Panc1 (cell line): ENCODE results near the gene INF2. TPM values are rescaled to one million over a fixed set of nuclear protein-coding genes. Genes with fewer than 3 reads are reported as not detected.

Experiments
- ATAC-seq: fragments of 200-7000 bp; cut with Tn5 transposase; 2 replicates; pipeline ENCODE4 v1.9.1; 2020; ENCODE audit warnings: mild to moderate bottlenecking, moderate library complexity
- BruUV-seq: library from RNA; stranded (reverse); fragments of 400-500 nt; replicated peaks from 2 replicates; lab custom pipeline; 2021; lab: Mats Ljungman, UMichigan
- CTCF ChIA-PET: fragments of 300-600 bp; sonication (Branson Sonifier 250); formaldehyde crosslinking; loops from one replicate; lab custom pipeline; 2022; ENCODE audit warnings: antibody characterized with exemption; lab: Charles Lee
- POLR2A ChIA-PET: fragments of 300-600 bp; sonication (Branson Sonifier 250); formaldehyde crosslinking; loops from one replicate; lab custom pipeline; 2022; ENCODE audit warnings: antibody characterized with exemption; lab: Charles Lee
- DNase-seq: peaks from one replicate; pipeline ENCODE4 v3.0.0-alpha.2; 2010; ENCODE audit warnings: low read depth, low spot score
- H3K27ac ChIP-seq: 2 replicates; pipeline ENCODE4 v1.5.1; 2011; ENCODE audit warnings: mild to moderate bottlenecking, low read length, inconsistent platforms
- H3K27me3 ChIP-seq: fragments of 200-500 bp; sonication (Bioruptor generic); 2 replicates; pipeline ENCODE4 v1.6.0; 2014; ENCODE audit warnings: low read length, inconsistent platforms; ENCODE audit not compliant: control insufficient read depth, insufficient read depth
- H3K36me3 ChIP-seq: fragments of 200-500 bp; sonication (Bioruptor generic); 2 replicates; pipeline ENCODE4 v1.5.1; 2014; ENCODE audit warnings: inconsistent platforms, mild to moderate bottlenecking, low read length, moderate library complexity; ENCODE audit not compliant: control insufficient read depth, insufficient read depth
- H3K4me1 ChIP-seq: 2 replicates; pipeline ENCODE4 v1.5.1; 2011; ENCODE audit warnings: inconsistent platforms, mild to moderate bottlenecking, low read length, moderate library complexity; ENCODE audit not compliant: control insufficient read depth, insufficient read depth
- H3K4me3 ChIP-seq, 2 experiments: 2 replicates each; pipeline ENCODE4 v1.5.1; 2011 to 2012; ENCODE audit warnings: low read depth in 2 of 2, low read length in 2 of 2, mild to moderate bottlenecking in 2 of 2, inconsistent platforms in 1 of 2, moderate library complexity in 1 of 2
- H3K9me3 ChIP-seq: fragments of 200-500 bp; sonication (Bioruptor generic); 2 replicates; pipeline ENCODE4 v1.5.1; 2014; ENCODE audit warnings: low read depth, mild to moderate bottlenecking, inconsistent platforms, low read length, moderate library complexity; ENCODE audit not compliant: control insufficient read depth, insufficient read depth
- CTCF ChIP-seq: fragments of 450-650 bp; IDR thresholded peaks from 2 replicates; pipeline ENCODE4 v1.5.1; 2017; ENCODE audit warnings: mild to moderate bottlenecking
- POLR2AphosphoS5 ChIP-seq: IDR thresholded peaks from 2 replicates; pipeline ENCODE4 v1.6.1; 2012; ENCODE audit warnings: mild to moderate bottlenecking, low read depth, low read length, moderate library complexity
- REST ChIP-seq, 2 experiments: IDR thresholded peaks; 2 replicates each; pipeline ENCODE4 v1.6.1; 2011 to 2012; ENCODE audit warnings: low read depth in 2 of 2, control low read depth in 1 of 2, low read length in 1 of 2, mild to moderate bottlenecking in 1 of 2, moderate library complexity in 1 of 2; ENCODE audit not compliant: insufficient read depth in 1 of 2
- SIN3A ChIP-seq: IDR thresholded peaks from 2 replicates; pipeline ENCODE4 v1.6.1; 2012; ENCODE audit warnings: low read depth, mild to moderate bottlenecking, low read length, moderate library complexity, borderline replicate concordance; ENCODE audit not compliant: insufficient read depth
- TCF7L2 ChIP-seq: IDR thresholded peaks from 2 replicates; pipeline ENCODE4 v1.6.1; 2011; ENCODE audit warnings: mild to moderate bottlenecking, low read depth, low read length, inconsistent platforms
- in situ Hi-C: cut with HindIII; loops from 2 replicates; pipeline ENCODE4 v1.10.0; 2016; ENCODE audit warnings: low sequenced_read_pairs, low pct_unique_long_range_greater_than_20kb
- intact Hi-C: fragments of 100-400 bp; cut with micrococcal nuclease; formaldehyde crosslinking; loops from one replicate; pipeline ENCODE4 v1.10.0; 2022; ENCODE audit not compliant: unreplicated experiment
- total RNA-seq: library from RNA; stranded (reverse); gene quantifications from one replicate; pipeline ENCODE4 v1.2.1, GENCODE V29; 2021; ENCODE audit not compliant: unreplicated experiment

INF2 gene
- total RNA-seq, 1 experiment from 2014 or later = 195 TPM

- no peaks in the 10 kb centered on the region for H3K9me3 ChIP-seq
- no peak overlapping the region for H3K27ac ChIP-seq
- no peak for DNase-seq
- no peak overlapping the region for H3K4me3 ChIP-seq
- in situ Hi-C loops = no loop called here
- H3K36me3 ChIP-seq = no peaks in the 10 kb centered on the region
- intact Hi-C loops = no loop called here
- peaks cover 5% of the 10 kb centered on the region for H3K4me1 ChIP-seq
- no peak for TF ChIP-seq TCF7L2
- TF ChIP-seq SIN3A = no peak
- TF ChIP-seq REST (IDR thresholded peaks at IDR 0.05; ENCODE audit: insufficient read depth in 1 of 2, low read depth in 2 of 2, low read length in 1 of 2) = no peak
- no peak for TF ChIP-seq POLR2AphosphoS5
- TF ChIP-seq CTCF = no peak
- no TSS peak for BruUV-seq
- no peak for ATAC-seq
- H3K27me3 ChIP-seq = no peaks in the 10 kb centered on the region
- ChIA-PET CTCF (no interaction called here), POLR2A (no interaction called here)
Measured at GRCh38 chr14:104744484-104744883, 55.1 kb downstream of the INF2 start.

- Histone ChIP-seq H3K4me3 (no peak overlapping the region), H3K36me3 (no peaks in the 10 kb centered on the region), H3K27ac (no peak overlapping the region), H3K9me3 (no peaks in the 10 kb centered on the region), H3K27me3 (no peaks in the 10 kb centered on the region), H3K4me1 (peaks cover 10% of the 10 kb centered on the region)
- in situ Hi-C loops (no loop called here), intact Hi-C loops (no loop called here)
- BruUV-seq = no TSS peak
- TF ChIP-seq TCF7L2 (no peak), CTCF (no peak), REST (IDR thresholded peaks at IDR 0.05; ENCODE audit: insufficient read depth in 1 of 2, low read depth in 2 of 2, low read length in 1 of 2) (no peak)
- no peak for ATAC-seq
- POLR2A ChIA-PET = no interaction called here
- no peak for DNase-seq
- CTCF ChIA-PET = no interaction called here
Measured at GRCh38 chr14:104745431-104745830, 56.0 kb downstream of the INF2 start.
